GM06990 (cell line): ENCODE data around the gene SCYGR3.

ENCODE experiments used
- DNase-seq: peaks from one replicate; pipeline ENCODE4 v3.0.0-alpha.2; 2011; ENCODE audit not compliant: insufficient read length; ENCODE audit errors: extremely low read depth
- H3K27me3 ChIP-seq: replicated peaks from 2 replicates; pipeline ENCODE4 v1.6.0; 2011; ENCODE audit warnings: low read length; ENCODE audit not compliant: control insufficient read depth, insufficient read depth
- H3K36me3 ChIP-seq: 2 replicates; pipeline ENCODE4 v1.5.1; 2011; ENCODE audit warnings: low read length; ENCODE audit not compliant: control insufficient read depth, insufficient read depth
- H3K4me3 ChIP-seq: replicated peaks from 2 replicates; pipeline ENCODE4 v1.5.1; 2011; ENCODE audit warnings: low read depth, mild to moderate bottlenecking, control low read depth, low read length
- TF ChIP-seq, protein P1 (sequence below): IDR thresholded peaks from 2 replicates; pipeline ENCODE4 v1.5.1; 2011; ENCODE audit warnings: low read length, control low read depth, mild to moderate bottlenecking, inconsistent platforms; ENCODE audit not compliant: insufficient read depth, poor library complexity, severe bottlenecking

SCYGR3 gene

DNA sequence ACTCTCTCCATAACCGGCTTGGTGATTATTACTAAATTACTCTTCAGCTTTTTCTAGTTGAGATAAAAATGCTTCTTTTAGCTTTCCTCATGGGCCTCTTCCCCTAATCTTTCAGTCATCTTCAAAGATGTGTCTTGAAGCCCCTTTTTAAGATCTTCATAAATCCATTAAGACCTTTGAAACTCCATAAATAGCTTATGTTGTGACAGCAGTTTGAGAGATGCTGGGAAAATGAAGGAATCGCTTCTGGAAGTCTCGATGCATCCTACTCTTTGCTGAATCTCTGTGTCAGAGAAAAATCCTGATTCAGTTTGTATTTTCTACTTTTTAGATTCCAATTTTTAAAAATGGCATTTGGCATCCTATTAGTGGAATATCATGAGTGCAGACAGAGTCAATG, 15.7 kb upstream of the SCYGR3 start:
- H3K27me3 ChIP-seq, result no peaks in the 10 kb centered on the region
- H3K36me3 ChIP-seq, result no peaks in the 10 kb centered on the region
- H3K4me3 ChIP-seq, result no peak overlapping the region
- TF ChIP-seq, protein P1, sequence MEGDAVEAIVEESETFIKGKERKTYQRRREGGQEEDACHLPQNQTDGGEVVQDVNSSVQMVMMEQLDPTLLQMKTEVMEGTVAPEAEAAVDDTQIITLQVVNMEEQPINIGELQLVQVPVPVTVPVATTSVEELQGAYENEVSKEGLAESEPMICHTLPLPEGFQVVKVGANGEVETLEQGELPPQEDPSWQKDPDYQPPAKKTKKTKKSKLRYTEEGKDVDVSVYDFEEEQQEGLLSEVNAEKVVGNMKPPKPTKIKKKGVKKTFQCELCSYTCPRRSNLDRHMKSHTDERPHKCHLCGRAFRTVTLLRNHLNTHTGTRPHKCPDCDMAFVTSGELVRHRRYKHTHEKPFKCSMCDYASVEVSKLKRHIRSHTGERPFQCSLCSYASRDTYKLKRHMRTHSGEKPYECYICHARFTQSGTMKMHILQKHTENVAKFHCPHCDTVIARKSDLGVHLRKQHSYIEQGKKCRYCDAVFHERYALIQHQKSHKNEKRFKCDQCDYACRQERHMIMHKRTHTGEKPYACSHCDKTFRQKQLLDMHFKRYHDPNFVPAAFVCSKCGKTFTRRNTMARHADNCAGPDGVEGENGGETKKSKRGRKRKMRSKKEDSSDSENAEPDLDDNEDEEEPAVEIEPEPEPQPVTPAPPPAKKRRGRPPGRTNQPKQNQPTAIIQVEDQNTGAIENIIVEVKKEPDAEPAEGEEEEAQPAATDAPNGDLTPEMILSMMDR, result no peak
- DNase-seq, result no peak

DNA sequence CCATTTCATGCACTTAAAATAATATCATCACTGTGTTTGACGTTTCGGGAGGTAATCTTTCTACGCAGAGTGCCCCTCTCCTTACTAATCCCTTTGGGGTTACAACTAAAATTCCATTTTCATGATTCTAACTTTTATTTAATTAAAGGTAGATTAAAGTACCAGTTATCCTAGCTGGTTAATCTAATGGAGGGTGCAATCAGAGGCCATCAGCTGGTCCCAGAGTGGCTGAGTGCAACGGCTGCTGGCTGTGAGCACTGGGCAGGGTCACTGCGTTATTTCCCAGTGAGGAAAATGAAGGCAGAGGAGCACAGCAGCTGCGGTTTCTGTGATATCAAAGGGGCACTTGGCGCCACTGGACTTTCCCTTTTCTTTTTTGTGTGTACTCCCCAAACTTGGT, 14.8 kb upstream of the SCYGR3 start:
- DNase-seq, result no peak
- no peaks in the 10 kb centered on the region for H3K27me3 ChIP-seq
- no peaks in the 10 kb centered on the region for H3K36me3 ChIP-seq
- TF ChIP-seq, protein P1, result no peak
- H3K4me3 ChIP-seq, result no peak overlapping the region

DNA sequence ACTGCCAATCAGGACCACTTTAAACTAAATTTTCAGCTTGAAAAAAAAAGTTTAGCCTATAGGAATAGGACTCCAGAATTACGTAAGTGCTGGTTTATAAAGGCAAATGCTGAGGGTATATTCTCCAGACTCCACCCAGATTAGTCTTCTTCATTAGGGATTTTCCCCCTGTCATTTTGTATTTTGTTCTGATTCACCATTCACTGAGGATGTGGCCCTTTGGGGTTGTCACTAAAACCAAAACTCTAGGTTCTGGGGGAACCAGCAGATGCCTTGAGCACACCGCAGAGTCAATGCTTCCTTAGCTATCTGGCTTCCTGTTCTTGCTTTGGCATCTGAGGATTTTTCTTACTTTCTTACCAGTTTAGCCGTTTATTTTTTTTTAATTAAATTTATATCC, 13.1 kb upstream of the SCYGR3 start:
- H3K36me3 ChIP-seq, result no peaks in the 10 kb centered on the region
- TF ChIP-seq, protein P1, result no peak
- DNase-seq, result peak; percentile 57

DNA sequence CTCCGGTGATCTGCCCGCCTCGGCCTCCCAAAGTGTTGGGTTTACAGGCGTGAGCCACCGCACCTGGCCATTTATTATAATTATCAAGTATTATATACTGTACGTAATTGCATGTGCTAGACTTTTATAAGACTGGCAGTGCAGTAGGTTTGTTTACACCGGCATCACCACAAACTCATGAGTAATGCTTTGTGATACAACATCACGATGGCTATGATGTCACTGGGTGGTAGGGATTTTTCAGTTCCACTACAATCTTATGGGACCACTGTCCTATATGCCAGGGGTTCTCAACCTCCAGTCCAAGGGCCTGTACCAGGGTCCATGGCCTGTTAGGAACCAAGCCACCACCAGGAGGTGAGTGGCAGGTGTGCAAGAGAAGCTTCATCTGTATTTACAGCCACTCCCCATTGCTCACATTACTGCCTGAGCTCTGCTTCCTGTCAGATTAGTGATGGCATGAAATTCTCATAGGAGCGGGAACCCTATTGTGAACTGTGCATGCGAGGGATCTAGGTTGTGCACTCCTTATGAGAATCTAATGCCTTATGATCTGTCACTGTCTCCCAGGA, 12.0 kb upstream of the SCYGR3 start:
- Histone ChIP-seq H3K36me3 (no peaks in the 10 kb centered on the region), H3K27me3 (no peaks in the 10 kb centered on the region), H3K4me3 (no peak overlapping the region)
- DNase-seq, result no peak
- TF ChIP-seq, protein P1, result no peak

More for the DNA sequence above, 13.1 kb upstream of the SCYGR3 start:
- H3K27me3 ChIP-seq, result no peaks in the 10 kb centered on the region
- no peak overlapping the region for H3K4me3 ChIP-seq

DNA sequence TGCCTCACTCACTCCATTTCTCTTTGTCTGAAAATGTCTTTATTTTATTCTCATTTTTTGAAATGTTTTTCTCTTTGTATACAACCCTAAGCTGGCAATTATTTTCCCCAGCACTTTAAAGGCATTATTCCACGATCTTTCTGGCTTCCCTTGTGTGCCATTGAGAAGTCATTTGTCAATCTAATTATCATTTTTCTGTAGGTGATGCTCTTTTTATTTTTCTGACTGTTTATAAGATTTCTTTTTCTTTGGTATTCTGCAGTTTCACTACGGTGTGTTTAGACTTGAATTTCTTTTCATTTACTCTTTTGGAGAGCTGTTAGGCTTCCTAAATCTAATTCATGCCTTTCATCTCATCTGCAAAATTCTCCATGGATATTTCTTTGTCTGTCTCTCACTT, 10.8 kb upstream of the SCYGR3 start:
- TF ChIP-seq, protein P1, result no peak
- no peak for DNase-seq
- H3K4me3 ChIP-seq, result no peak overlapping the region
- H3K27me3 ChIP-seq, result no peaks in the 10 kb centered on the region
- no peaks in the 10 kb centered on the region for H3K36me3 ChIP-seq

DNA sequence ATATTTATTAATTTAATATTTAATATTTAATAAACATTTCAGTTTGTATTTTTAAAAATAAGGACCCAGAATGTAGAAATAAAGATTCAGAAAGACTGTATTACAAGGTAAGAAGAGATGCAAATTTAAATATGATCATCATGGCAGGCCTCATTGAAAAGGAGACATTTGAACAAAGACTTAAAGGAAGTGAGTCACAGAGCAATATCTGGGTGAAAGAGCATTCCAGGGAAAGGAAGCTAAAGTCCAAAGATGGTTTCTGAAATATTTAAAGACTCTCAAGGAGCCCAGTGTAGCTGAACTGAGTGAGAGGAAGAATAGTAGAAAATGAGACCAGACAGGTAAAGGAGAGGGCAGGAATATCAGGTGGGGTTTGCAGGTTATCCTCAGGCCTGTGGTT, 8.6 kb upstream of the SCYGR3 start:
- no peak overlapping the region for H3K4me3 ChIP-seq
- H3K27me3 ChIP-seq, result no peaks in the 10 kb centered on the region
- TF ChIP-seq, protein P1, result no peak
- DNase-seq, result no peak
- no peaks in the 10 kb centered on the region for H3K36me3 ChIP-seq
